HepG2 (cell line): ENCODE measurements around the gene CEP83.

Experiments
- FOXA3 ChIP-seq: IDR thresholded peaks from 2 replicates; pipeline ENCODE4 v1.6.1; 2016; ENCODE audit warnings: missing genetic modification reagents, missing compliant biosample characterization
- GTF3A ChIP-seq: sonication (generic); formaldehyde crosslinking; conservative IDR thresholded peaks from 2 replicates; pipeline ENCODE4 v1.4.0; 2020; ENCODE audit warnings: mild to moderate bottlenecking, missing genetic modification reagents

- TF ChIP-seq GTF3A (CRISPR knock-in tag) (no peak), FOXA3 (no peak)
These were observed 73.2 kb downstream of the CEP83 start for GRCh38 chr12:94386422-94386821.
